Central memory CD8-positive, alpha-beta T cell (primary cell): Measurements from ENCODE around the gene ZNF138.

Experiments
- ATAC-seq: fragments of 150-1000 bp; cut with Tn5 transposase; replicated peaks from 2 replicates; pipeline ENCODE4 v1.10.0; 2022; ENCODE audit warnings: mild to moderate bottlenecking, moderate FRiP score, moderate number of reproducible peaks; ENCODE audit not compliant: poor library complexity, severe bottlenecking; ENCODE audit errors: extremely low read depth
- DNase-seq, 2 donors: peaks; one replicate each; pipeline ENCODE4 v3.0.0; 2021; ENCODE audit warnings: low spot score in 2 of 2
- H3K27ac Mint-ChIP-seq: one replicate; pipeline ENCODE4 v1.8.0; 2022; ENCODE audit warnings: low read depth, mild to moderate bottlenecking, moderate library complexity, mixed read lengths
- H3K27me3 Mint-ChIP-seq: one replicate; pipeline ENCODE4 v1.8.0; 2022; ENCODE audit warnings: mixed read lengths
- H3K36me3 Mint-ChIP-seq: one replicate; pipeline ENCODE4 v1.8.0; 2022; ENCODE audit warnings: mild to moderate bottlenecking, moderate library complexity, mixed read lengths; ENCODE audit not compliant: insufficient read depth
- H3K4me1 Mint-ChIP-seq: one replicate; pipeline ENCODE4 v1.8.0; 2022; ENCODE audit warnings: mixed read lengths
- H3K4me3 Mint-ChIP-seq: one replicate; pipeline ENCODE4 v1.8.0; 2022; ENCODE audit warnings: mild to moderate bottlenecking, moderate library complexity, mixed read lengths
- H3K9me3 Mint-ChIP-seq: one replicate; pipeline ENCODE4 v1.8.0; 2022; ENCODE audit warnings: mixed read lengths

Gene ZNF138

DNA sequence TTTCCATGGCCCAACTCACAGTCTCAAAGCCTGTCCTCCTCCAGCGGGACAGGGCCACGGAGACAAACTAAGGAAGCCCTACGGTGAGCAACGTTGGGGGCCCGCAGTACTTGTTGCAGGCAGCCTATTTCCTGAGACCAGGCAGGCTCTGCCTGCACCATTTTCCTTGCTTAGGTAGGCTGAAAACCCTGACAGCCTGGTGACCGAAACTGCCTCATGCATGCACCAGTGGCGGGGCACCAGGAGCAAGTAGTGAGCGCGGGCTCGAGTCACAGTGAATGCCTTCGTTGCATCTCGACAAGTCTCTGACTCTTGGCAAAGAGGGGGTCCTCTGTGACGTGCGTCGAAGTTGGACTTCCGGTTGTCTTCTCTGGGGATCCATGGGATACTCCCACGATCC lies 85.6 kb downstream of the ZNF138 start:
- ATAC-seq (no peak), DNase-seq (no peak)
- H3K36me3 Mint-ChIP-seq = peaks cover 7% of the 10 kb centered on the region
- H3K4me1 Mint-ChIP-seq = peaks cover 18% of the 10 kb centered on the region
- no peak overlapping the region for H3K27ac Mint-ChIP-seq
- H3K9me3 Mint-ChIP-seq = no peaks in the 10 kb centered on the region
- H3K27me3 Mint-ChIP-seq = peaks cover 73% of the 10 kb centered on the region
- no peak overlapping the region for H3K4me3 Mint-ChIP-seq

DNA sequence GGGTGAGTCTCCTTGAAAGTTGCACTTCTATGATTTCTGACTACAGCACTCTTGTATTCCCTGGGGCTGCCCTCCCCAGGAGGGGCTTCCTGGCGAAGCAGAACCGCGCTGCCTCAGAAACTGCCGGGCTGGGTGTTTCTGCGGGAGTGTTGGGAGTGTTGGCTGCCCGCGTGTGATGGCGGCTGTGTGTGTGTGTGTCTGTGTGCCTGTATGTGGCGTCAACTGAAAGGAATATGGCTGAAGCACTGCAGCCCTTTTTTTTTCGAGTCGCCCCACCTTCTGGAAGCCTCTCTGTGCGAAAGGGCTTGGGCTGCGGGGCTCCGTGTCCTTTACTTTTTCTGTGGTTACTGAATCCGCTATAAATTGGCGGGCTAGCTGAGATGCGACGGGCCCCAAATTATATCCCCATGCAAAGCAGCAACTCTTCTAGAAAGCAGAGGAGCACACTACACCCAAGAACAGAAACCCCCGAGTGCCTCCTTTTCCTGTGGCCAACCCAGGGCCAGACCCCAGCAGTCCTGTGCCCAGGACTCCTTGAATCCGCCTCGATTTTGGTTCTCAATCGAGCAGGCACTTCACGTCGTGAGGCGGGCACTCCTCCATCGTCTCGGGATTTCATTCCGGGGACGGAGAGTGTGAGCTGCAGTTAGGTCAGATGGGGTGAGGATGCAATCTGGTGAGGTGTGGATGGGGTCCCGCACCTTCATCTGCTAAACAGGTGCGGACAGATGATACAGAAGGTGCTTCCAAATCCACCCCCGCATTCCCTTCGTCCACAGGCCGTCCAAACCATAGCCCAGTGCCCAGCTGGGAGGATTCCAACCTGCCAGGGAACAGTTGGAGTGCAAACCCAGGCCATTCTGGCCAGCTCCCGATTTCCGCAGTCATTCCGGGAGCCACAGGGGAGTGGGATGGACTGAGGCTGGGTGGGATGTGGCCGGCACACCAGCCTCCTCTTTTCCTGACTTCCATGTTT lies 86.4 kb downstream of the ZNF138 start:
- H3K4me3 Mint-ChIP-seq = no peak overlapping the region
- H3K27ac Mint-ChIP-seq = no peak overlapping the region
- H3K27me3 Mint-ChIP-seq = peaks cover 81% of the 10 kb centered on the region
- H3K4me1 Mint-ChIP-seq = peaks cover 18% of the 10 kb centered on the region
- H3K9me3 Mint-ChIP-seq = no peaks in the 10 kb centered on the region
- DNase-seq = no peak
- H3K36me3 Mint-ChIP-seq = peaks cover 7% of the 10 kb centered on the region
- no peak for ATAC-seq

DNA sequence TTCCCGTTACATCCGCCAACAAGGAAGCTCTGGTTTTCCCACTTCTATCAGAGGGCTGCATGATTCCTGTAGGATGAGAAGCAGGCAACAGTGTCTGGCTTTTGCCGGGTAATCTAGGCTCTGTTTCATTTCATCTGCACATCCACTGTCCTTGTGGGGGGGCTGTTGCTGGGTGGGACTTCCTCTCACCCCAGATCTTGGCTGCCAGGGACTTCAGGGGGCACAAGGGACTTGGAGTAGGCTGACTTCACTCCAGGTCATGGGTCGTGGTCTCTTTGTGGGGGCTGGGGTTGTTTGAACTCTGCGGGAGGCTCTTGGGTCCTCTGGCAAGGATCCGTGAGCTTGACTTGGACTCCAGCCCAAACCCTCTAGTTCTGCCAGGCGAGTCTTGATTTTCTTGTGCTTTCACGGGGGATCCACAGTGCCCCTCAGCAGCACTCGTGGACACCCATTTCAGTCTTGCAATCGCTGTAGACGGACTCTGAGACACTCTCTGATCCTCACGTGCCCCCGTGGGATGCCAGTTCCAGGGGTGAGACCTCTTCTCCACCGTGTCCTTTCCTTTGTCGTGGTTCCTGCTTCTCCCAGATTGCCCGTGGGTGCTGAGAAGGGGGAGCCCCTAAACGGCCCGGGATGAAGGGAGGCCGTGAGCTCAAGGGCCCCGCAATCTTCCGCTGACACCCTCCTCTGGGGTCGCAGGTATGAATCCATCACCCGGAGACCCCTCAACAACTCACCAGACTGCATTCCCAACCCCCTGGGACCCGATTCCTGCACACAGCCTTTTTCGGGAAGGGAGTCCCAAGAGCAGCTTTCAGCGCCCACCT lies 87.4 kb downstream of the ZNF138 start:
- Mint-ChIP-seq H3K4me1 (peaks cover 18% of the 10 kb centered on the region), H3K27ac (no peak overlapping the region), H3K9me3 (no peaks in the 10 kb centered on the region), H3K36me3 (peaks cover 7% of the 10 kb centered on the region), H3K4me3 (peak overlapping the region; percentile 52), H3K27me3 (peaks cover 89% of the 10 kb centered on the region)
- ATAC-seq = no peak
- no peak for DNase-seq

- no peaks in the 10 kb centered on the region for H3K9me3 Mint-ChIP-seq
- H3K36me3 Mint-ChIP-seq = peaks cover 3% of the 10 kb centered on the region
- H3K27ac Mint-ChIP-seq = no peak overlapping the region
- peaks cover 89% of the 10 kb centered on the region for H3K27me3 Mint-ChIP-seq
- ATAC-seq = no peak
- H3K4me3 Mint-ChIP-seq = peak overlapping the region; percentile 52
- peaks cover 11% of the 10 kb centered on the region for H3K4me1 Mint-ChIP-seq
- no peak for DNase-seq
Measured at GRCh38 chr7:64882341-64883112, 88.3 kb downstream of the ZNF138 start.
